Pulmonary artery endothelial cell (primary cell): ENCODE data around the gene MLYCD. TPM values are rescaled to one million over a fixed set of nuclear protein-coding genes. Genes with fewer than 3 reads are reported as not detected.

Source experiments
- DNase-seq: peaks from one replicate; pipeline ENCODE4 v3.0.0-alpha.2; 2011; ENCODE audit warnings: low read depth, low spot score
- total RNA-seq: library from RNA; depleted of rRNA; stranded (reverse); fragments of >200 nt; gene quantifications from 2 replicates; pipeline ENCODE4 v1.2.3, GENCODE V29; 2014

Gene MLYCD
- total RNA-seq, 1 donor from 2014 or later = 2.2 TPM

GRCh38 chr16:83925095-83925905 is 26.4 kb downstream of the MLYCD start:
- no peak for DNase-seq

GRCh38 chr16:83925957-83926725 is 27.2 kb downstream of the MLYCD start:
- DNase-seq = no peak

GRCh38 chr16:83926726-83927397 is 27.9 kb downstream of the MLYCD start:
- DNase-seq = no peak

DNA sequence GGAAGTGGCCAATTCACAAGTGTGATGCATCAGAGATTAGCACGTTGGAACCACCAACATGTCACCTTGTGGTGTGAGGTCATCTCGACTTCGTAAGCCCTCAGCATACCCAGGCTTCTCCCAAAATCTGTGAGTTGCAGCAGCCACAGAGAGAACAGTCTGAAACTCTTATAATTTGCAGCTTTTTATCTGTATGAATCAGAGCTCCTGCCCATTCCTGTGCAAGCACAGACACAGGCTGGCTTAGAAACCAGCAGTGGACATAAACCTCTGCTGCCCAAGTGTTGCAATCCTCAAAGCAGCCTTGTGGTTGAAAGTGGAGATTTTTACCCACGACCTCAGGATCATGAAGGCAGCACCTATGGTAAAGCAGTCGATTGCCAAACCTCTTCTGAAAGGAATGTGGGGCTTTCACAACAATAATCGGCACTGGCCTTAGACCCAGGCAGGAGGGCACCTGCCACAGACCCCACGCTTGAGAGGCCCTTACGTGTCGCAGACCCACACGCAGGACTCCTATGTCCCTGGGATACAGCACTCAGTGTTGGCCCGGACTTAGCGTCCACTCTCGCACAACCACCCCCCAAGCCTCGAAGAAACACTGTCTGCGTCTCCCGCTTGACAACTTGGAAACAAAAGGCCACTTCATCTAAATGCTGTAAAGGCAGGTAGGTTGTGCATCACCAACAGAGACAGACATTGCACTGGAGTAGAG is 29.6 kb downstream of the MLYCD start:
- no peak for DNase-seq

- DNase-seq = no peak
These were observed 31.1 kb downstream of the MLYCD start for GRCh38 chr16:83929811-83930555.

GRCh38 chr16:83930730-83931500 is 32.0 kb downstream of the MLYCD start:
- DNase-seq = no peak

- no peak for DNase-seq
These were observed 32.6 kb downstream of the MLYCD start for GRCh38 chr16:83931556-83931955.

GRCh38 chr16:83932304-83932703 is 33.4 kb downstream of the MLYCD start:
- DNase-seq = no peak

DNA sequence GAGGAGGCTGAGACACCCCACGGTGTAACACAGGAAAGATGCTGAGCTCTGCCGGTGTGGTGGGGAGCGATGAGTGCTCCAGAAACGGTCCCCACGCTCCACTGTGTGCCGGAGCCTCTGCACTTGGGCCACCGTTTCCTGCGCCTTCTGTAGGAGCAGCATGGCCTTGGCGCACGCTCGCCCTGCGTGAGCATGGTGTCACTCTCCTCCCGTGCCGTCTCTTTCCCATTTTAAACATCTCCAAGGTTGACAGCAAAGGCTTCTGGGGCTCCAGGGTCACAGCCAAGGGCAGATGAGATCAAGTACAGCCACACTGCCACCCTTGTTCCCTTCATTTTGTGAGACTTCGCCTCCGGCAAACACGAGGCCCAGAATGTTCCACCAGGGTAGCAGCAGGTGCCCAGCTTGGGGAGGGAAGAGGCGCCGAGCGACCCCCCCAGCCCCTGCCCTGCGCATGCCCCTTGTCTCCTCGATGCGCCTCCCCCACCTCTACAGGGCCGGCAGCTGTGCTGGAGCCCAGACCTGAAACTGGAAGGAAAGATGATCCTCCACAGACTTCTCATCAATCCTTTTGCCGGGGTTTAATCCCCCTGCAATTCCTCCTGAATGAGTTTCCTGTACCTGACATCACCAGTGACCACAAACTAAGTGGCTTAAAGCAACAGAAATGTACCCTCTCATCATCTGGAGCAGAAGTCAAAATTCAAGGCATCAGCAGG is 34.2 kb downstream of the MLYCD start:
- DNase-seq = no peak

DNA sequence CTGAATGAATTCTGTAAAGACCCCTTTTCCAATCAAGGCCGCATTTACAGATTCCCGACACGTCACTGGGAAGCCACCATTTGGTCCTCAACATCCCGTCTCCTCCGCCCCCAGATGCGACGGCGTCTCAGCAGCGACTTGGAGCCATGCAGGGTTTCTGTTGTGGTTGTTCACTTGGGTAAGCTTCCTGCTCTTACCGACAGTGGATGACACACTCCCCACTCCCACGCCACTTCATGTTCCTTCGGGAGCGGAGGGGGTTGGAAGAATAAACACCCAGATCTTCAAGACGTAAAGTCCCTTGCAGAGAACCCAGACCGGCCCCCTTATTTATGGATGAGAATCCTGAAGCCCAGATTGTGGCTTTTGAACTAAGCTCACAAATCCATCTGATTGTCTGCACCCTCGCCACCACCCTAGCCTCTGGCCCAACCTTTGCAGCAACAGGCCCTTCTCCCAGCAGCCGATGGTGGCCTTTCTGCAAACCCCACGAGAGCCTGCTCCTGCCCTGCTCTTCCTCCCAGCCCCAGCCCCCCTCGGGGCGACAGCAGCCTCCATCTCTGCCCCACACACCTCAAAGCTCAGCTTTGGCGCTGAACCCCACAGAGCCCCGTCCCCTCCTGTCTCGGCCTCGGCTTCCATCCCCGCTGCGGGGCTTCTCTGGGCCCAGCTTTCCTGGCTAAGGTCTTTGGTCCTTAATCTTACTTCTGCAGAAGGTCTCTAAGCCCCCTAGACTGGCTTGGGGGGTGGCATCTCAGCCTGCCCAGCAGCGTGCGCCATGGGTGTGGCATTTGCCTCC is 35.2 kb downstream of the MLYCD start:
- DNase-seq = no peak

DNA sequence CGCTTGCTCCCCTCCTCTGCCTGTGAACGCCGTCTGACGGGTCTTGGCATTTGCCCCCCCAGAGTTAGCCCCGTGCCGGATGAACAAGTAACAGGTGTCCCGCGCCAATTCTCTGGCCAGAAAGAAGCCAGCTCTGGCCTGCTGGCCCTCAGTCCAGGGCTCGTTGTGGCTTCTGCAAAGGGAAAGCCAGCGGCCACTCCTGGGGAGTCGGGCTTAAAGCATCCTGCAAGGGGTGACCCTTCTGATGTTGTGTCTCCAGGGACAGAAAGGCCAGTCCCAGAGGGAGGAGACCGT is 35.7 kb downstream of the MLYCD start:
- no peak for DNase-seq

GRCh38 chr16:83935005-83935857 is 36.3 kb downstream of the MLYCD start:
- no peak for DNase-seq

DNA sequence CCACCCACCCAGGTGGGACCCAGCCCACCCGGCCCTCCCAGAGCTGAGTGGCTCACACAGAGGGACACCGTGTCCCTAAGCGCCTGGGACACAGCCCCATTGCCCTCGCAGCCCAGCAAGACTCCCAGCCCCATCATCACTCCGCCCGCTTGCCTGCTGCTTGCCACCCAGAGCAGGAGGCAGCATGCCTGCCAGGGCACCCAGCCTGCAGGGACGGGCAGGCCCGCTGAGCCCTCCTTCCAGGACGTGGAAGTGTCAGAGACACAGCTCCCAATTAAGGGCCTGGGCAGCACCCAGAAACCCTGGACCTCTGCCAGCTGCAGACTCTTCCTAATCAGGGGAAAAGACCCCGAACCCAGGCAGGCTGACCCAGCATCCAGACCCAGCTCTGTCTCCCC is 36.9 kb downstream of the MLYCD start:
- no peak for DNase-seq

DNA sequence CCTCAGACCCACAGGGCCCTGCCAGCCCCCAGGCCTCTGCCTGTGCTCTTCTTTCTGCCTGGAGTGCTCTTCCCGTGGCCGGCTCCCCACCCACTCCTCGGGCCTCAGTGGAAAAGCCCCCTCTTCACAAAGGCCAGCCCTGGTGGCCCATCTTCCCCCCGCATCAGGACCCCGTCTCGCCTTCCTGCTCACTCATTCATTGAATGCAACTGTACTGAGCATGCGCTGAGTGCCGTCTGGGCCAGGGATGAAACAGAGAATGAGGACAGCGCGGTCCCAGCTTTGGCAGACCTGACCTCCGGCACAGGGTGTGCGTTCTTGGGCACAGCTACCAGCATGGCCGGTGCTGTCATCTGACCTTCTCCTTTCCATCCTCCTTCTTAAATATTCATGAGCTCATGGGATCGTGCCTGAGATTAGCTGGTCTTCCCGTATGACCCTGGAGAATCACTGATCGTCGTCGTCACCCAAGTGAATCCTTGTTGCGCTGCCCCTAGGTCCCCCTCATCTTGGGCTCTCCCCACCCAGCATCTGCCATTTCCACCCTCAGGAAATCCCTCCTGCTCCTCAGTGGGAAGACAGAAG is 37.8 kb downstream of the MLYCD start:
- no peak for DNase-seq

DNA sequence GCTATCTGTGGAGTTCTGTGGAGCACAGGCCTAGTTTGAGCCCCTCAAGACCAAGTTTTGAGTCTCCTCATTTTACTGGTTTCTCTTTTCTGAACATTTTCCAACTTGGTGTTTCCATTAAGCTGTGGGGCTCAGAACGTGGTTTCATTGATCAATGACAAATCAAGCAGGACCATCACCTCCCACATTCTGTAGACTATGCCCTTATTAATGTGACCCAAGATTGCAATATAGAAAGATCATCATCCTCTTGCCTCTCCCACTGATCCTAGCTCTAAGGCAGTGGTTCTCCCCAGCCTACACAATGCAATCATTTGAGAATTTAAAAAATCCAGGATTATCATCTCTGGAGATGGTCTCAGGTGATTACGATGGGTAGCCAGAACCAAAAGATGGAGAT is 38.4 kb downstream of the MLYCD start:
- DNase-seq = no peak

- no peak for DNase-seq
These were observed 39.3 kb downstream of the MLYCD start for GRCh38 chr16:83937922-83938885.
